GM21723 (cell line): ENCODE results near the gene COL4A2.

Experiments
- ATAC-seq: cut with Tn5 transposase; IDR thresholded peaks from one replicate; pipeline ENCODE4 v1.9.1; 2021; ENCODE audit warnings: mild to moderate bottlenecking, moderate library complexity; ENCODE audit not compliant: unreplicated experiment

COL4A2 gene

DNA sequence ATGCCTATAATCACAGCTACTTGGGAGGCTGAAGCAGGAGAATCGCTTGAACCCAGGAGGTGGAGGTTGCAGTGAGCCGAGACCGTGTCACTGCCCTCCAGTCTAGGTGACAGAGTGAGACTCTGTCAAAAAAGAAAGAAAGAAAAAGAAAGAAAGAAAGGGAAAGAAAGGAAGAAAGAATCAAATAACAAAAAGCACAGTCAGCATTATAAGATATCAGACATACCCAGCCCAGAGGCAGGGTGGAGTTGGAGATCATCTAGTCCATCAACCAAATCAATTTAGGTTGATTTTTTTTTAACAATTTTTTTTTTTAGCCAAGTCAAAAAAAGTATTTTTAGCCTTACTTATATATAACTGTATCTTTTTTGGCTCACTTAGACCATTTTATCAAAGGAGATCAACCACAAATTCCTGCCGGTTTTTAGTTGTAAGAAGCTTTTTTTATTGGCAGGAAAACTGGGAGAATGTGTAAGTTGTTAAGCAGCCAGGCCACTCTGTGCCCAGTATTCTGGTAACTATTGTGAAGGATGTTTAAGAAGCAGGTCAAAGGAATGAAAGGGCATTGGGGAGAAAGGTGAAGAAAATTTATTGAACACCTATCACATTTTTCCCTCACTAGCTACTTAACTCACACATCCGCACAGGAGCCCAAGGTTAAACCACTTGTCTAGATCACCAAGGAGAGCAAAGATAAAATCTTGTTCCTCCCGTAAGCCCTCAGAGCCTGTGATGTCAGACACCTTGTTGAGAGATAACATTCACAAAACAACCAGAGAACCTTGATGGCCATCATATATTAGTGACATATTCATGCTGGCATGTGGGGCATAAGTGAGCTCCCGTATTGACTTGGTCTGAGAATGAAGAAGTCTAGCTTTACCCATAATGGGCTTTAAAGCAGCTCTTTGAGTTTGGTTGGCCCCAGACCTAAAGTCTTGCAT is 91.8 kb downstream of the COL4A2 start:
- ATAC-seq: no peak

DNA sequence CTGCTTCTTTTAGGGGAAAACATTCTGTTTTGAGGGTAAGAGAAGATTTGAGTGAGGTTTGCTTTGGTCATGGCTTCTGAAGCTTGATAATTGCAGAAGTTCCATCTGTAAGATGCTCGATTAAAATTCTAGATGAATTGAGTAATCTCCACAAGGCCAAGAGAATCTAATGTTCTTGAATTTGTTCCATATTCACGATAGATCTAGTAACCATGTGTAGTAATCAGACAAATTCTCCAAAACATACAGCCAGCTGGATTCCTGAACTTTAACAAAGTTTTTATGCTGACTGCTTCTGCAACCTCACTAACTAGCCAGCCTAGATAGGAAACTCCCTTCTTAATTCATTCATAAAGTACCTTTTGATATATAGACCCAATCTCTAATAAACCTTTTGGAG is 92.7 kb downstream of the COL4A2 start:
- ATAC-seq: no peak

DNA sequence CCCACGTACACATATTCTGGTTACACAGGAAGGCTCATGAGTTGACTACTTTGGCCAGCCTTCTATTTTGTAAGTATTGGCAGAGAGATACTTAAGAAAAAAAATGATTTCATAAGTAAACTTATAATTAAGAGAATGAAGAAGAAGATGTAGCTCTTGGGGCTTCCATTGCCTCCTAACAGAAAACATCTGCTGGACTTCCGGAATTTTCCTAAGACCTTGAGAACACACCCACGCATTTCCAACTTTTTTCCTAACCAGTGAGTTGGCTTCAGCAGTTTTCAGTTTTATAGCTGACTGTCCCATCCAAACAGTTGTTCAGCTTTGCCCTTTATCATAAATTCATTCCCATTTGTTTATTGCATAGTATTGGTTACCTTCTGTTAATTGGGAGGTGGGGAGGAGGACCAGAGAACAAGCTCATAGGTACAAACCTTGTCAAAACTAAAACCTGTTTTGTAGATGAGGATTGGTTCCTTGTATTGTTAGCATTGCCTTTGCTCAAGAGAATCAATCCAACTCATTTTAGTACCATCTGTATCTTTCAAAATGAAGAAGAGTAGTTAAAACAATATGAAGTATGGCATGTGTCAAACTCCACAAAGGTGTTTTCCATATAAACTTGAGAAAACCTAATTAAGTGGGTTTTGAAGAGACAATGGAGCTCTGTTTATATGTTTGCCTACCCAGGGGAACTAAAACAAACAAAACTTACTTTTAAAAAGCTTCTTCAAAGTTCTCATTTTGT is 93.9 kb downstream of the COL4A2 start:
- no peak for ATAC-seq

DNA sequence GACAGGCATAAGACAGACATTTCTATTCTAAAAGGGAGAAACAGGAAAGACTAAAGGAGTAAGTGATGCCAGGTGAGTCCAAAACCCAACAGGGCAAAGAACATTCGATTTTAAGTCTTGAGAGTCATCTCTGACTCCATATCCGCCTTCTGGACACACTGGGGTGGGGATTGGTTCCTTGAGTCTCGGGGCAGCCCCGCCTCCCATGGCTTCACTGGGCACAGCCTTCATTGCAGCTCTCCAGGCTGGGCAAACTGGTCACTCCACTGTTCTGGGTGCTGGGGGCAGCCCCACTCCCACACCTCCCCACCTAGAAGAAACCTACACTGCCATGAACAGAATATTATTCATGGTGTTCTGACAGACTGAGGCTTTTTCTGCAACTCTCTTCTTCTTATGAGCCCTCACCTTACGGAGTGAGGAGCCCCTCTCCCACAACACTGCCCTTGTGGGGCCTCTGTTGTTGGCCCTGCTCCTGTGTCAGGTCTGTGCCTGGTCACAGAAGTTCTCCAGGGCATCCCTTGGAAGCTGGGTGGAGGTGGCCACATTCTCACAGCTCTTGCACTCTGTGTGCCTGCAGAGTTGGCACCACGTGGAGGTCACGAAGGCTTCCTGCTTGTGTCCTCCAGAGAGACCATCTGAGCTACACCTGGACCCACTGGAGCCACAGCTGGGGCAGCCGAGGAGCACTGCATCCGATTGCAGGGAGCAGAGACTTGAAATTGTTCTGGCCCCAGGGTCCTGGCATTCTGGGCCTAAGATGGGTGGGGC is 95.4 kb downstream of the COL4A2 start:
- no peak for ATAC-seq

DNA sequence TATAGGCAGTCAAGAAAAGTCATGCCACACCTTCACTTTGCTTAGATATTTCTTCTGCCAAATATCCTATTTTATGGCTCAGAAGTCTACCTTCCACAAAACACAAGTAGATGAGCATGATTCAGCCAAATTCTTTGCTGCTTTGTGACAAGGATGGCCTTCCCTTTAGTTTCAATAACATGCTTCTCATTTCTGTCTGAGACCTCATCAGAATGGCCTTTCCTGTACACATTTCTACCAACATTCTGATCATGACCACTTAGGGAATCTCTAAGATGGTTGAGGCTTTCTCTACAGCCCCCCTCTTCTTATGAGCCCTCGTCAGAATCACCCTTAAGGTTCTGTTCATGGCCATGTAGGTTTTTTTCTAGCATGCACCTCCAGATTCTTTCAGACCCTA is 96.2 kb downstream of the COL4A2 start:
- no peak for ATAC-seq

DNA sequence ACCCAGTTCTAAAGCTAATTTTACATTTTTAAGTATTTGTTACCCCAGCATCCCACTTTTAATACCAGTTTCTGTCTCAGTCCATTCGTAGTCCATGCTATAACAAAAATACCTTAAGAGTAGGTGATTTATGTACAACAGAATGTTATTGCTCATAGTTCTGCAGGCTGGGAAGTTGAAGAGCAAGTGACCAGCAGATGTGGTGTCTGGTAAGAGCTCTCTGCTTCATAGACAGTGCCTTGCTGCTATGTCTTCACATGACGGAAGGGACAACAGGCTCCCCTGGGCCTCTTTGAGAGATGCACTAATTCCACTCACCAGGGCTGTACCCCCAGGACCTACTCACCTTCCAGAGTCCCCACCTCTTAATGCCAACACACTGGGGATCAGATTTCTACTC is 96.6 kb downstream of the COL4A2 start:
- ATAC-seq: no peak

DNA sequence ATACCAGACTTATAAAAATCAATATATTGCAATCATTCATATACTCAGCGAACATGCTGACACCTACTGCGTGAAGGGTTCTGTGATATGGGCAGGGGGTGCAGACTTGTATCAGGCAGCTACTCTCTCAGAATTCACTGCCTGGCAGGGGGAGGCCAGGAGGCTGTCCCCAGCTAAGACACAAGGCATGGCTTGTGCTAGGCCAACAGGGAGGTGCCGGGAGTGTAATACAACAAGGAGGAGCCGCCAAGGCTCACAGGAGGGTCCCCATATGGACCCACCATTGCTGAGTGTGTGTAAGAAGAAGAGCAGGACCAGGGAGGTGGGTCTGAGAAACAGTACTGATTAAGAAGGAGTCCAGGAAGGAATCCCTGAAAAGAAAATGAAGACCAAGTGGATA is 97.2 kb downstream of the COL4A2 start:
- ATAC-seq: no peak

DNA sequence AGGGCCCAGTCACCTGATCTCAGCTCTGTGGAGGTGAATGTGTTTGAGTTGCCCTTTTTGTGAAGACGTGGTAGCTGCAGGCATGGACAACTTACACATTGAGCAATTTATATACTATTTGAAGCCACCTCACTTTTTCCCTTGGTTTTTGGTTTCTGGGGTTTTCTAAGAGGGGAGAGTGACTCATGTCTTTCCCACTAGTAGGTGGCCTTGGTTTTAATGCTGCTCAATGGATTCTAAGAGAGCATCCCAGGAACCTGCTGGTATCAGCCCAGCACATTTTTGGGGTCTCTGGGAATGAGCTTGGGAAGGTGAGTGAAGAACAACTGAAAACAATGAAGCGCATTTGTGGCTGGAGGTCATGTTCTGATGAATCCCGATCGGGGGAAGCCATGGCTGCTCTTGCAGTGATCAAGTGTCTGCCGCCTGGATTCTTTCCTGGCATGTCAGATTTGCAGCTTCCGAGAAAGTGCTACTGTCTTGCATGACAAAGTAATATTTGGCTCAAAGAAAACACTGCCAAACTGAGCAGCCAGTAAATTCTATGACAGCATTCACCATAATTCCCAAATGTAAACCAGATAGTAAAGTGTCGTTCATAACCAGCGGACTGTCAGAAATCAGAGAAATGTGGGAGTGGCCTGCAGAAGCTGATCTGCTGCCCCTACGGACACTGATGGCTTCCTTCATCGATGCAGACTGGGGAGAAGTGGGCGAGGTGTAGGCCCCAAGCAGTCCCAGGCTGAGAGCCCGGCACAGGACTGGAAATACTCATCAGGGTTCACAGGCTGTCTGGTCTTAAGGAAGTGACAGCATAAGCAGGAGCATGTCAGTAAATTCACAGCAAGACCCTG is 98.7 kb downstream of the COL4A2 start:
- no peak for ATAC-seq

DNA sequence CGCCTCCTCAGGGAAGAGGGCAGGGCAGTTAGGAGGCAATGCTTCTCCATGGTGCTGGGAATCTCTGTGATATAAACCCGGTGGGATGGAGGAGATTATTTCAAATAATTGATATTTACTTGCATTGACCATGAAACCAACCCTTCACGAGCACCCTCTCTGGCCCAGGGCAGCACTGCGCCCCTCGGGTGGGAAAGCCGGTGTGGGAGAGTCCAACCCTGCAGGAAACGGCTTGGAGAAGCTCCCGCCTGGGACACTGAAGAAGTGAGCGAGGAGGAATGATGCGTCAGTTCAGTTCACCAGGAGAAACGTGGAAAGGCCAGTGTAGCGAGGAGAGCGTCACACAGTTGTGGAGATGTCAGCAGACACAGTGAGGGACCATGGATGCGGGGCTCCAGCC is 99.9 kb downstream of the COL4A2 start:
- no peak for ATAC-seq

DNA sequence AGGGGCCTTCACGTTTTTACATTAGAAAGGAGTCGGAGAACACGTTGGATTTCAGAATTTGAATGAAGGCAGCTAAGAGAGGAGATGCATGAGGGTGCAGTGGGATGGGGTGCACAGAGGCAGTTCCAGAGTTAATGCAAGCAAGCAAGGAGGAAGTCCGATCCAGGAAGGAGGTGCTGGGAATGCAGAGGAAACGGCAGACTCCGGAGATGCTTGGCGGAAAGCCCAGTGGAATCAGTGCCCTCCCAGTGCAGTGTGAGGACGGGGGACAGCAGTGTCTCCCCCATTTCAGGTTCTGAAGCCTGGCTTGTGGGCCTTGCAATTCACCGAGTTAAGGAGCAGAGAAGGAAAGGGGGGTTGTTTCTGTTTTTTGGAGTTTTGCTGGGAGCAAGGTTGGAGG is 100.4 kb downstream of the COL4A2 start:
- no peak for ATAC-seq

DNA sequence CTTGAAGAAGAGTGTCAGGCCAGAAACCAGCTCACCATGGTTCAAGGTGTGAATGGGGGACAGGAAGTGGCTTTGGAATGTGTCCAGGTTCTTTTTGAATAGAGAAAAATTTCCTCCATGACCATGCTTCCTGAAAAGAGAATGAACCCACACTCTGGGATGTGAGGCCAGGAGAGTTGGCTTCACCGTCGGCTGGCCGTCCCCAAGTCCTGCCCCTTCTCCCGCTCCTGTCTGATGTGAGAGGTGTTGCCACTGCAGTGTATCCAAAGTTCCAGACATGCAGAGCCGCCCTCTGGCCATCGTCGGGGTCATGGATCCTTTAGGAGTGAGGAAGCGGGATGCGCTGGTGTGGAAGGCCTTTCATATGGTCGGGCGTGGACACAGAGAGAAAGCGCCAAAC is 101.2 kb downstream of the COL4A2 start:
- ATAC-seq: no peak

DNA sequence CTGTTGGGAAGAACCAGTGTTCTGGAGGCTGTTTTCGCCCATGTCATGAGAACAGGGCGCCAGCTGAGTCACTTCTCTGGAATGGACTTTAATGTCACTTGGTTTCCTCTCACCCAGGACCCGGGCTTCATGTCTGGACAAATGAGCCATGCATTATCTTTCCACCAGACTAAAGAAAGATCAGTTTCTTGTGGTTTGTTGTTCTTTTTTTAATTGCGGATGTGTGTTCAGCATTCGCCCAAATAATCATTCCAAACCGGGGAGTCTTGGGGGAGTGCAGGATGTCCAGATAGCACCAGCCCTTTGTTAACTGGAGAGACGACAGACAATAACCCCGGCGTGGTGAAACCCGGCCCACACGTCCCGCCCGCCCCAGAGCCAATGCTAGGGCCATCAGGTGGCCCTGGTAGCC is 102.5 kb downstream of the COL4A2 start:
- ATAC-seq: no peak

DNA sequence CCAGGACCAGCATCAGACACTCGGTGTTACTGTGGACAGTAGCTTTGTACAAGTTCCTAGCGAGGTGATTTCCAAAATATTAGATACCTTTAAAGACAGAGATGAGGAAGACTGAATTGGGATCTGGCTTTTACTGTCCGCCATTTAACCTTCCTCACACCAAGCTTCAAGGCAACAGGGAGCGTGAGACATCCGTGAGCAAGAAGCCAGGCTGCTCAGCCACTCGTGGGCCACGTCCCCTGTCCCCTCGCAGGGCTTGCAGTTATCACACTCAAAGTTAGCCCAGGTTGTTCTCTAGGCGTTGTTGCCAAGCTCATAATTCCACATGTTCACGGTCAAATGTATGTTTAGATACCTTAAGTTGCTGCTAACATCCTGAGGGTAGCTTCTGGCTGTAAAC is 102.9 kb downstream of the COL4A2 start:
- no peak for ATAC-seq

DNA sequence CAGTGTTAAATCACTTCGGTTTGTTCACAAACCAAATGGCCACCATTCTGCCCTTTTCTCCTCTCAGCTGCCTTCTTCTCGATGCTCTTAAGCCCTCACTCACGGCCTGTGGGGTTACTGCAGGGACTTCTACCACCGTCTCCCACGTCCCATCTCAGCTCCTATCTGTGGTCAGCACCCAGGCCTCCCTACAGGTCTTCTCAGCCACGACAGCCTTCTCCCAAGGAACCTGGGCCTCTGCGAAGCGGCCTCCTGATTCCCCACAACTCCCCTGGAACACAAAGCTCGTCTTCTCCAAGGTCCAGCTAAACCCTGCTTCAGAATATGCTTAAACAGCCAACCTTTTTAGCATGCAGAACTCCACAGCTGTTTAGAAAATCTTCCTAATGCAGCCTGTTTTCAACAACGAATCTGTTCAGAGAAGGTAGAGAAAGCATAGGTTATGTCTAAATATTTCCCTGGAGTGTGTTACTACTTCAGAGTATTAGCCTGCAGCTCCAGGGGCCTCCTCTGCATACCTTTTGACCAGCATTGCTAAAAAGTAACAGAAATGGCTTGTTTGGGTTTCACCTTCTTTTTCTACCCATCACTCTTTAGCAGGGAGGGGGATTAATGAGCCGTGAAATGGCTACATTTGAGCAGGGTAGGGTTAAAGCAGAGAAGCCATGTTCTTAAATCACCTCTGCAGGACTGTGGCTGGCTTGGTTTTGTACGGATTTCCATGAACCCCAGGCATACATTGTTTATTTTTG is 104.0 kb downstream of the COL4A2 start:
- no peak for ATAC-seq

DNA sequence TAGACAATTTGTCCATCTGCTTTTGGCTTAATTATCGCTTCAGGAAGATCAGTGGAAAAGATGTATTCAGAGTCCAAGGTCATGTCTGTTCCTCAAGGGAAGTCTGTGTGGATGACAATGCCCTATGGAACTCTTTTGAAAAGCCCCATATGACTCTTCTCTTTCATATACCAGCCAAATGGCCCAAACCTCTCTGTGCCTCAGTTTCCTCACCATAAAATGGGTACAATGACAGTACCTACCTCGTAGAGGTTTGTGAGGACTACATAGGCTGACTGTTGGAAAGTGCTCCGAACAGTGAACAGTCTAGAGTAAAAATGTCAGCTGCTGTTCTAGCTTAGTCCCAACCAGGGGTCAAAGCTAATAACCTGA is 104.6 kb downstream of the COL4A2 start:
- peak; percentile 20 for ATAC-seq

DNA sequence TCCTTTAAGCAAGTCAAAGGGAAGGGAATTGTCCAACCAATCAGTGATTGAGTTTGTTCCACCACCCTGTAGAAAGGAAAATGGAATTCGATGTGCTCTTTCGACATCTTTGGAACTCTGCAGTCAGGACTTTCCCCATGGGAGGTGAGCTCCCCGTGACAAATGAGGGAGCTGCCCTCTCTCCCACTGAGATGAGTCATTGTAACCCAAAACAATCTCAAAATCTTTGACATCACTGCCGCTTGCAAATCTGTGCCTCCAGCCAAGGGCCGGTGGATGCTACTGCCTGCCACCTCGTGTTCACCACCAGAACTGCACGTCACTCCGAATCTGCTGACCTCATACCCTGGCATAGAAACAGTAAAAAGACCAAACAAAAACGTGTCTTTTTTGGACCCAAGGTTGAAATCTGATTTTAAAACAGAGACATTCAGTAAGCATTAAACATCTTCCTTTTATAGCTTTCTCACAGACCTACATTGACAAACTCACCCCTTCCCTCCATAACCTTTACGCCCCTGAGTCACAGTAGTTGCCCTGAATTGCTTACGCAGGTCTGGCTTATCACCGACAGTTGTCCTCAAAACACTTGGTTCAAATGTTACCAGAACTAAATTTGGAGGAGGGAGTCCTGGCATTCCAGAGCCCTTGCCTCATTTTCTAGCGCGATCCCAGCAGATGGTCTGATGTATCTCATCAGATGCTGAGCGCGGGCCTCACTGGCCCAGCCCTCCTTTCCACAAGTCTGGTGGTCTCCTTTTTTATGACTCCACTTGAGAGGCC is 105.2 kb downstream of the COL4A2 start:
- ATAC-seq: peak; percentile 94

DNA sequence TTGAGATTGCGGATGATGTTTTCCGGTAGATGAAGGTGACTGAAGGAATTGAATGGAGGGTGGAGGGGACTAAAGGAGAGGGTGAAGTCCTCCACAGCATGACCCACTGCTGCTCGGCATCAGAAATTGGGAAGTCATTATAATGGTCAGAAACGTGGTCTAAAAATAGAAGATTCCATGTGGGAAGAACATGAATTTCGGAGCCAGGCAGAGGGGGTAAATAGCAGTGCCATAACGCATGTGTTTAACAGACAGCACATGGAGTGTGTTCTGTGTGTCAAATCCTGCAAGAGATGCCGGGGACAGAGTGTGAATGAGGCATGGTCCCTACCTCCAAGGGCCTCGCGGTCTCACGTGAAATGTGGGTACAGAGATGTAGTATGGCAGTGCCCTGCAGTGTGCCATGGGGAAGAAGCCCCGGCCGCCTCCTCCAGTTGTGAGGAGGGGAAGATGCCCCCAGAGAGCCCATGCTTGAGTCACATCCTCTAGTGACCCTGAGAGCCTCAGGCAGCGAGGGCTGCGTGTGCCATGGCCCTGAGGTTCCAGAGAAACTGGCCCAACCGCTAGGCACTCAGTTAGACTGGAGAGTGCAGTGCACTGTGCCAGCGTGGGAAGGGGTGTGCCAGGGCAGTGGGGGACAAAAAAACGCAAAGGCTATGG is 106.1 kb downstream of the COL4A2 start:
- no peak for ATAC-seq

DNA sequence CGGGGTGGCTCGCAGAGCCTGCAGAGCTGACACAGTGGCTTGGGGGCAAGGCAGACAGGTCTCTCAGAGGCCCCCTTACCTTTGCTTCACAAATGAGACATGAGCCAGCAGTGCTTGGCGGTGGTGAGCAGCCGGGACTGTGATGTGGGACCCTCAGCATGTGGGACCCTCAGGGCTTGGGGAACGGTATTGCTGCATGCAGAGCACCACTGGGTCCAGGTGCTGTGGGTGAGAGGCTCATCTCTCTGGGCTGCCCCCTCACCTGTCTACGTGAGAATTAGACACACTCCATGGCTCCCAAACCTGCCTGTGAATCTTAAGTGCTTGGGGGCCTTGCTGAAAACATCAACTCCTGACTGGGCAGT is 106.6 kb downstream of the COL4A2 start:
- ATAC-seq: no peak

DNA sequence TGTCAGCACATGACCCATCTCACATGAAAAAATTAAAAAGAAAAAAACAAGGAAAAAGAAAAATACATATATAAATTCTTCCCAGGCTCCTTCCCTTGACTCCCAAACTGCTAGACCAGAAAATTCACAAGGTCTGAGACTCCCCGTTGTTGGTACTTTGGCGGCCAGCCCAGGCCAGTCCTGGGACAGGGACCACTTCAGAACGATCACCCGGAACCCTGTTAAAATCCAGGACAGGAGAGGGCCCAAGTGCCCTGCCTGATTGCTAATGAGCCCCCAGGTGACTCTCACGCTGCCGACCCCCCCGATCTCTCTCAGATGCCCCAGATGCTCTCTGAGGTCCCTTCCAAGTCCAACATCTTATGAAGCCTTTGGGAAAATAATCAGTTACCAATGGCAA is 107.2 kb downstream of the COL4A2 start:
- ATAC-seq: no peak
